COLO668 (cell line): ENCODE data around the gene TFR2.
A peak's percentile ranks its signal among the peaks of the same experiment; 100 is the strongest.

ENCODE experiments used
- DNase-seq: peaks from one replicate; lab custom pipeline; 2025; ENCODE audit not compliant: unreplicated experiment; lab: John Stamatoyannopoulos, UW

TFR2 gene

GRCh38 chr7:100613412-100614175 lies 27.8 kb downstream of the TFR2 start:
- no peak for DNase-seq

GRCh38 chr7:100612730-100613390 lies 28.5 kb downstream of the TFR2 start:
- DNase-seq, result peak; percentile 4

- peak; percentile 97 for DNase-seq
These were observed 29.2 kb downstream of the TFR2 start, which contains the start of gene MOSPD3 for GRCh38 chr7:100611983-100612729. TSS of gene MOSPD3 (plus strand) at chr7:100612540. CDS start at chr7:100612792, 252 bp downstream.

- DNase-seq, result no peak
These were observed 31.4 kb downstream of the TFR2 start for GRCh38 chr7:100609958-100610357.

- DNase-seq, result no peak
These were observed 34.2 kb downstream of the TFR2 start for GRCh38 chr7:100607111-100607510.

- no peak for DNase-seq
These were observed 35.0 kb downstream of the TFR2 start for GRCh38 chr7:100606313-100606712.

GRCh38 chr7:100604976-100605911 lies 36.1 kb downstream of the TFR2 start:
- no peak for DNase-seq

GRCh38 chr7:100604028-100604975 lies 37.0 kb downstream of the TFR2 start:
- DNase-seq, result peak; percentile 73

GRCh38 chr7:100603726-100604027 lies 37.7 kb downstream of the TFR2 start:
- no peak for DNase-seq

- DNase-seq, result no peak
These were observed 38.2 kb downstream of the TFR2 start for GRCh38 chr7:100602889-100603725.

GRCh38 chr7:100600730-100601038 lies 40.7 kb downstream of the TFR2 start:
- DNase-seq, result no peak

GRCh38 chr7:100599911-100600729 lies 41.2 kb downstream of the TFR2 start:
- DNase-seq, result peak; percentile 7

GRCh38 chr7:100598425-100598824 lies 42.9 kb downstream of the TFR2 start:
- DNase-seq, result no peak

- no peak for DNase-seq
These were observed 46.2 kb downstream of the TFR2 start for GRCh38 chr7:100595188-100595587.

GRCh38 chr7:100591596-100591995 lies 49.8 kb downstream of the TFR2 start:
- no peak for DNase-seq

GRCh38 chr7:100590077-100590737 lies 51.1 kb downstream of the TFR2 start:
- DNase-seq, result no peak

GRCh38 chr7:100589341-100589947 lies 51.9 kb downstream of the TFR2 start:
- no peak for DNase-seq
